ENCODE data around the gene C19orf18.

Gene C19orf18

DNA sequence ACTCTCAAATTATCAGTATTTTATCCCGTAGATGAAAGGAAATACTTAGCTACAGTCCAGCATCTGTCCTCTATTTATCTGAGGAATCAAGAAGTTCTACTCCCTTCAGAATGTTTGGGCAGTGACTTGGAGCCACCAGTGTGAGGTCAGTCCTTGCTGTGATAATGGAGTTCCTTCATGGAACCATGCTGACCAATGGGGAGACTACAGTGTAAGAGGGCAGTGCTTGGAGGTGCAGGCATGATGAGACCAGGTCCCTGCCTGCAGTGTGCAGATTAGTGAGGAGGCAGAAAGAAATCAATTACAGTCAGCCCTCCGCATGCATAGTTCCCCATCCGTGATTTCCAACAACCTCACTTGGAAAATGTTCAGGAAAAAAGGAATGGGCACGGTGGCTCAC, at the start of gene C19orf18:
TSS of gene C19orf18 (minus strand) at position 101 of the 400 bp plus-strand sequence. CDS start 102 bp downstream, outside the sequence.
- TF ChIP-seq FOXK2 (IDR thresholded peaks at IDR 0.05), result no peak
- no peak for TF ChIP-seq SP1 (IDR thresholded peaks at IDR 0.05)
- TF ChIP-seq L3MBTL2 (conservative IDR thresholded peaks at IDR 0.05), result no peak
- no peak for TF ChIP-seq BHLHE40 (IDR thresholded peaks at IDR 0.05; ENCODE audit: borderline replicate concordance)
- TF ChIP-seq SUZ12 (IDR thresholded peaks at IDR 0.05), result no peak
- no peak for TF ChIP-seq PKNOX1 (IDR thresholded peaks at IDR 0.05)
- TF ChIP-seq NFRKB (IDR thresholded peaks at IDR 0.05), result no peak
- no peak for TF ChIP-seq FOXM1 (IDR thresholded peaks at IDR 0.05; ENCODE audit: borderline replicate concordance)
- no peak for TF ChIP-seq ZNF384 (IDR thresholded peaks at IDR 0.05)
- no peak for TF ChIP-seq FOXA1 (IDR thresholded peaks at IDR 0.05)
- TF ChIP-seq ARNT (IDR thresholded peaks at IDR 0.05), result no peak
- DNase-seq (ENCODE audit: extremely low spot score), result no peak
- CTCF ChIA-PET, result no interaction called here
- POLR2A ChIA-PET, result no interaction called here

- POLR2A ChIA-PET, result no interaction called here
- TF ChIP-seq SUZ12 (IDR thresholded peaks at IDR 0.05) (no peak), TARDBP (IDR thresholded peaks at IDR 0.05) (no peak), HDGF (IDR thresholded peaks at IDR 0.05; ENCODE audit: borderline replicate concordance) (no peak), FOXA1 (IDR thresholded peaks at IDR 0.05) (no peak), SP1 (IDR thresholded peaks at IDR 0.05) (no peak)
- CTCF ChIA-PET, result no interaction called here
- DNase-seq (ENCODE audit: extremely low spot score), result no peak
These were observed 47.9 kb upstream of the C19orf18 start for GRCh38 chr19:58022283-58022660.

DNA sequence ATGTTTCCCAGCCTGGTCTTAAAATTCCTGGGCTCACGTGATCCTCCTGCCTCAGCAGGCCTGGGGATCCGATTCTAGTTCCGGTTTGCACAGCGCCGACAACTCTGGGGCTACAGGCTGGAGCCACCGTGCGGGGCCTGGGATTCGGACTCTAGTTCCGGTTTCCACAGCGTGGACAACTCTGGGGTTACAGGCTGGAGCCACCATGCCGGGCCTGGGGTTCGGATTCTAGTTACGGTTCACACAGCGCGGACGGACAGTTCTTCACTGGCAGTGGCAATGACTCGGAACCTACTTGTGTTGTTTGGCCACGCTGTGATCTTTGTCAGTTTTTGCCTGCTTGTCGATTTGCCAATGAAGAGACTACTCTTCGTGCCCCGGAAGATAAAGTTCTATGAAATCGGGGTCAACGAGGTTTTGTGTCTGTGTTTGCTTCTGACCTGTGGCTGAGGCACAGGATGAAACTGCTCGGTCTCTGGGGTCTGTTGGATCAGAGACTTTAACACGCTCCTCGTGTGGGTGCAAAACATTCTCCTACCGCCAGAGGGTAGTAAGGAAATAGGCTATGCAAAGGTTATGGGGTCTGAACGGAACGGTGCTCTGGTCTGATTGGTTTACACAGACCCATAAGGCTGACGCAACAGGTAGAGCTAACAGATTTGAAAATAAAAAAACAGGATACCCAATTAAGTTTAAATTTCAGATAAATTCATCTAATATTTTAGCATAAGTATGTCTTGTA, 47.4 kb upstream of the C19orf18 start:
- CTCF ChIA-PET, result no interaction called here
- POLR2A ChIA-PET, result no interaction called here
- peak; percentile 25 for DNase-seq (ENCODE audit: extremely low spot score)
- TF ChIP-seq PKNOX1 (IDR thresholded peaks at IDR 0.05) (no peak), TARDBP (IDR thresholded peaks at IDR 0.05) (no peak), BHLHE40 (IDR thresholded peaks at IDR 0.05; ENCODE audit: borderline replicate concordance) (no peak), FOXA1 (IDR thresholded peaks at IDR 0.05) (no peak)

- ChIA-PET CTCF (no interaction called here), POLR2A (no interaction called here)
- no peak for TF ChIP-seq LEF1 (IDR thresholded peaks at IDR 0.05; ENCODE audit: borderline replicate concordance)
- no peak for TF ChIP-seq SUZ12 (IDR thresholded peaks at IDR 0.05)
- TF ChIP-seq BHLHE40 (IDR thresholded peaks at IDR 0.05; ENCODE audit: borderline replicate concordance), result no peak
- TF ChIP-seq HDGF (IDR thresholded peaks at IDR 0.05; ENCODE audit: borderline replicate concordance), result no peak
- no peak for TF ChIP-seq PKNOX1 (IDR thresholded peaks at IDR 0.05)
- no peak for TF ChIP-seq TARDBP (IDR thresholded peaks at IDR 0.05)
- no peak for TF ChIP-seq ARNT (IDR thresholded peaks at IDR 0.05)
- no peak for TF ChIP-seq SP1 (IDR thresholded peaks at IDR 0.05)
- TF ChIP-seq L3MBTL2 (conservative IDR thresholded peaks at IDR 0.05), result no peak
- no peak for TF ChIP-seq ZNF384 (IDR thresholded peaks at IDR 0.05)
- TF ChIP-seq CTBP1 (IDR thresholded peaks at IDR 0.05; ENCODE audit: borderline replicate concordance), result no peak
- TF ChIP-seq FOXA1 (IDR thresholded peaks at IDR 0.05), result no peak
- no peak for TF ChIP-seq FOXM1 (IDR thresholded peaks at IDR 0.05; ENCODE audit: borderline replicate concordance)
- TF ChIP-seq NFRKB (IDR thresholded peaks at IDR 0.05), result no peak
- no peak for TF ChIP-seq ELF4 (IDR thresholded peaks at IDR 0.05)
- no peak for TF ChIP-seq FOXK2 (IDR thresholded peaks at IDR 0.05)
- no peak for DNase-seq (ENCODE audit: extremely low spot score)
These were observed 45.8 kb upstream of the C19orf18 start for GRCh38 chr19:58020129-58020528.

DNA sequence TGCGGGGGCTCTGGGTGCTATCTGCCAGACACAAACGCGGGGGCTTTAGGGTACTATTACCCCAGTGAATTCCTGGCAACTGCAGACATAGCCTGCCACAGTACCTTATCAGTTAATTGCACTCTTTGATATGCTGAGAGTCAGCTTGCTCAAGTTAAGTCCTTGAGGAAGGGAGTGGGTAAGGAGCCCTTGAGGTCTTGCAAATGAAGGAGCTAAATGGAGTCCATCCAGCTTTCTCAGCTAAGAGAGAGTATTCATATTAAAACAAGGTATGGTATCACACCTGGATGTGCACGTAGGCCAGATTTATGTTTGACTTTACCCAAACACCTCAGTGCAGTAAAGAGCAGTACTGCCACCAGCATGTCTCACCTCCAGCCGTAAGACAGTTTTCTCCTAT, 39.8 kb upstream of the C19orf18 start:
- no peak for DNase-seq (ENCODE audit: extremely low spot score)
- POLR2A ChIA-PET, result no interaction called here
- no peak for TF ChIP-seq LEF1 (IDR thresholded peaks at IDR 0.05; ENCODE audit: borderline replicate concordance)
- TF ChIP-seq NFRKB (IDR thresholded peaks at IDR 0.05), result no peak
- no peak for TF ChIP-seq SP1 (IDR thresholded peaks at IDR 0.05)
- TF ChIP-seq FOXM1 (IDR thresholded peaks at IDR 0.05; ENCODE audit: borderline replicate concordance), result no peak
- TF ChIP-seq SUZ12 (IDR thresholded peaks at IDR 0.05), result no peak
- TF ChIP-seq TARDBP (IDR thresholded peaks at IDR 0.05), result no peak
- no peak for TF ChIP-seq ARNT (IDR thresholded peaks at IDR 0.05)
- no peak for TF ChIP-seq FOXA1 (IDR thresholded peaks at IDR 0.05)
- no peak for TF ChIP-seq HDGF (IDR thresholded peaks at IDR 0.05; ENCODE audit: borderline replicate concordance)
- TF ChIP-seq L3MBTL2 (conservative IDR thresholded peaks at IDR 0.05), result no peak
- CTCF ChIA-PET, result no interaction called here

- POLR2A ChIA-PET, result interaction anchor here (1.2 kb wide), 1 partner anchor 9 kb away, joined by 3 read pairs; no protein-coding TSS in a partner anchor
- CTCF ChIA-PET, result no interaction called here
- TF ChIP-seq TARDBP (IDR thresholded peaks at IDR 0.05) (no peak), SP1 (IDR thresholded peaks at IDR 0.05) (no peak), NFRKB (IDR thresholded peaks at IDR 0.05) (no peak), CTBP1 (IDR thresholded peaks at IDR 0.05; ENCODE audit: borderline replicate concordance) (no peak), ARNT (IDR thresholded peaks at IDR 0.05) (no peak)
- no peak for DNase-seq (ENCODE audit: extremely low spot score)
These were observed 36.2 kb upstream of the C19orf18 start for GRCh38 chr19:58010507-58010906.
